GM12875 (cell line): ENCODE measurements around the gene LIMD2.

Experiments
- H3K4me3 ChIP-seq: one replicate; pipeline ENCODE4 v1.5.1; 2011; ENCODE audit warnings: low read depth, low read length, control low read depth
- CTCF ChIP-seq: IDR thresholded peaks from 2 replicates; pipeline ENCODE4 v1.5.1; 2011; ENCODE audit warnings: low read depth, mild to moderate bottlenecking, control low read depth, inconsistent platforms, low read length, moderate library complexity, borderline replicate concordance; ENCODE audit not compliant: insufficient read depth

LIMD2 gene

GRCh38 chr17:63647065-63647725 is 52.7 kb downstream of the LIMD2 start:
- no peak for TF ChIP-seq CTCF
- no peak overlapping the region for H3K4me3 ChIP-seq

- TF ChIP-seq CTCF, result no peak
- no peak overlapping the region for H3K4me3 ChIP-seq
Measured at GRCh38 chr17:63646488-63646806, 53.5 kb downstream of the LIMD2 start.
